Activated B cell treated with CpG ODN at 0.5 μM for 24 hours (primary cell): ENCODE data around the gene ATN1. TPM values are rescaled to one million over a fixed set of nuclear protein-coding genes. Genes with fewer than 3 reads are reported as not detected.
A peak's percentile ranks its signal among the peaks of the same experiment; 100 is the strongest.
"Not testable (repeated sequence)": the region's sequence is repeated elsewhere in the genome, so short reads cannot be mapped to it uniquely, and the experiment has no call there.

Experiments used
- ATAC-seq: fragments of 200-7000 bp; cut with Tn5 transposase; one replicate; pipeline ENCODE4 v1.10.0; 2021; ENCODE audit warnings: low read depth, mild to moderate bottlenecking, moderate library complexity
- CTCF ChIA-PET: fragments of 350-600 bp; sonication (Branson Sonifier 250); formaldehyde crosslinking; loops from one replicate; lab custom pipeline; 2021; ENCODE audit warnings: antibody characterized with exemption; lab: Charles Lee
- POLR2A ChIA-PET: fragments of 350-600 bp; sonication (Branson Sonifier 250); formaldehyde crosslinking; loops from one replicate; lab custom pipeline; 2021; ENCODE audit warnings: antibody characterized with exemption; lab: Charles Lee
- DNase-seq: peaks from one replicate; pipeline ENCODE4 v3.0.0; 2022
- H3K27ac Mint-ChIP-seq: one replicate; pipeline ENCODE4 v1.8.0; 2020; ENCODE audit warnings: mixed read lengths
- H3K27me3 Mint-ChIP-seq: one replicate; pipeline ENCODE4 v1.8.0; 2021; ENCODE audit warnings: mixed read lengths
- H3K36me3 Mint-ChIP-seq: one replicate; pipeline ENCODE4 v1.8.0; 2021; ENCODE audit warnings: low read depth, mixed read lengths
- H3K4me1 Mint-ChIP-seq: one replicate; pipeline ENCODE4 v1.8.0; 2021; ENCODE audit warnings: mixed read lengths
- H3K4me3 Mint-ChIP-seq: one replicate; pipeline ENCODE4 v1.8.0; 2020; ENCODE audit warnings: mild to moderate bottlenecking, mixed read lengths
- H3K9me3 Mint-ChIP-seq: one replicate; pipeline ENCODE4 v1.8.0; 2020; ENCODE audit warnings: mixed read lengths
- intact Hi-C: fragments of 100-400 bp; cut with micrococcal nuclease; formaldehyde crosslinking; loops from one replicate; pipeline ENCODE4 v1.15.1; 2024
- total RNA-seq: library from RNA; stranded (reverse); gene quantifications from 2 replicates; pipeline ENCODE4 v1.2.3, GENCODE V29; 2022
- TF ChIP-seq, protein P1 (sequence below): fragments of 200-600 bp; IDR thresholded peaks from one replicate; pipeline ENCODE4 v1.8.0; 2022; ENCODE audit warnings: antibody characterized with exemption, mild to moderate bottlenecking

Gene ATN1
- total RNA-seq, 1 donor from 2014 or later, result 50.9 TPM

DNA sequence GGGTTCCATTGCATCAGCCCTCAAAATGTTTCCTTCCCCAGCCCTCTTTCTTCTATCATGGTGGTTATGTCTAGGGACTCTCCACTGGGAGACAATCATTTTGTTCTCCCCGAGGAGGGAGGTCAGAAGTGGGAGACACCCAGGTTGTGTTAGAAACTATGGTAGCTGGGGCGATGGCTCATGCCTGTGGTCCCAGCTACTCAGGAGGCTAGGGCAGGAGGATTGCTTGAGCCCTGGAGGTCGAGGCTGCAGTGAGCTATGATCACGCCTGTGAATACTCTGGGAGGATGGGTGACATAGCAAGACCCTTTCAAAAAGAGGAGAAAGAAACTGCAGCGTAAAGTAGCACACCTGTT lies 36.1 kb upstream of the ATN1 start:
- ATAC-seq, result no peak
- CTCF ChIA-PET, result interaction anchor here (0.7 to 2.3 kb wide), 15 partner anchors 11 to 421 kb away, joined by 3 to 52 read pairs (median 4); partner anchors contain the start of genes SPSB2, TPI1, USP5 and VAMP1
- POLR2A ChIA-PET, result interaction anchor here (0.5 to 2.4 kb wide), 31 partner anchors 8 to 421 kb away, joined by 3 to 64 read pairs (median 6); partner anchors contain the start of genes ATN1, C12orf57, CDCA3 and COPS7A

DNA sequence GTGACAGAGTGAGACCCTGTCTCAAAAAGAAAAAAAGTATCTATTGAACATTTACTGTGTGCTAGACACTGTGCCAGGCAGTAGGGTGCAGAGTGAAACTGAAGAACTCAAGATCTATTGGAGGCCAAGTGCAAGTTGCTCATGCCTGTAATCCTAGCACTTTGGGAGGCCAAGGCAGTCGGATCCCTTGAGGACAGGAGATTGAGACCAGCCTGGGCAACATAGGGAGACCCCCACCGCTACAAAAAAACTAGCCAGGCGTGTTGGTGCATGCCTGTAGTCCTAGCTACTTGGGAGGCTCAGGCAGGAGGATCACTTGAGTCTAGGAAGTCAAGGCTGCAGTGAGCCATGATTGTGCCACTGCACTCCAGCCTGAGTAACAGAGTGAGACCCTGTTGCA lies 35.1 kb upstream of the ATN1 start:
- ATAC-seq, H3K27me3 Mint-ChIP-seq, H3K9me3 Mint-ChIP-seq, H3K27ac Mint-ChIP-seq, DNase-seq, intact Hi-C loops, H3K4me3 Mint-ChIP-seq, H3K36me3 Mint-ChIP-seq: not testable (repeated sequence)
- H3K4me1 Mint-ChIP-seq, result peaks cover 15% of the 10 kb centered on the region
- CTCF ChIA-PET, result interaction anchor here (2.0 to 2.3 kb wide), 2 partner anchors 20 to 215 kb away, joined by 7 to 52 read pairs; partner anchors contain the start of gene SPSB2
- POLR2A ChIA-PET, result interaction anchor here (2.0 to 2.4 kb wide), 3 partner anchors 20 to 41 kb away, joined by 30 to 64 read pairs (median 38); partner anchors contain the start of genes CDCA3, SPSB2, TPI1 and USP5

More for the DNA sequence above, 36.1 kb upstream of the ATN1 start:
- intact Hi-C loops, result loop anchor here (1.0 kb wide), 8 partner anchors 13 to 138 kb away; partner anchors contain the start of genes C12orf57, LPCAT3, LRRC23 and MLF2
- no peaks in the 10 kb centered on the region for H3K9me3 Mint-ChIP-seq
- no peaks in the 10 kb centered on the region for H3K27me3 Mint-ChIP-seq
- H3K36me3 Mint-ChIP-seq, result no peaks in the 10 kb centered on the region
- H3K4me1 Mint-ChIP-seq, result peaks cover 15% of the 10 kb centered on the region
- DNase-seq, result no peak
- TF ChIP-seq, protein P1, sequence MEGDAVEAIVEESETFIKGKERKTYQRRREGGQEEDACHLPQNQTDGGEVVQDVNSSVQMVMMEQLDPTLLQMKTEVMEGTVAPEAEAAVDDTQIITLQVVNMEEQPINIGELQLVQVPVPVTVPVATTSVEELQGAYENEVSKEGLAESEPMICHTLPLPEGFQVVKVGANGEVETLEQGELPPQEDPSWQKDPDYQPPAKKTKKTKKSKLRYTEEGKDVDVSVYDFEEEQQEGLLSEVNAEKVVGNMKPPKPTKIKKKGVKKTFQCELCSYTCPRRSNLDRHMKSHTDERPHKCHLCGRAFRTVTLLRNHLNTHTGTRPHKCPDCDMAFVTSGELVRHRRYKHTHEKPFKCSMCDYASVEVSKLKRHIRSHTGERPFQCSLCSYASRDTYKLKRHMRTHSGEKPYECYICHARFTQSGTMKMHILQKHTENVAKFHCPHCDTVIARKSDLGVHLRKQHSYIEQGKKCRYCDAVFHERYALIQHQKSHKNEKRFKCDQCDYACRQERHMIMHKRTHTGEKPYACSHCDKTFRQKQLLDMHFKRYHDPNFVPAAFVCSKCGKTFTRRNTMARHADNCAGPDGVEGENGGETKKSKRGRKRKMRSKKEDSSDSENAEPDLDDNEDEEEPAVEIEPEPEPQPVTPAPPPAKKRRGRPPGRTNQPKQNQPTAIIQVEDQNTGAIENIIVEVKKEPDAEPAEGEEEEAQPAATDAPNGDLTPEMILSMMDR, result no peak
- H3K4me3 Mint-ChIP-seq, result peak overlapping the region; percentile 84
- peak overlapping the region; percentile 93 for H3K27ac Mint-ChIP-seq

DNA sequence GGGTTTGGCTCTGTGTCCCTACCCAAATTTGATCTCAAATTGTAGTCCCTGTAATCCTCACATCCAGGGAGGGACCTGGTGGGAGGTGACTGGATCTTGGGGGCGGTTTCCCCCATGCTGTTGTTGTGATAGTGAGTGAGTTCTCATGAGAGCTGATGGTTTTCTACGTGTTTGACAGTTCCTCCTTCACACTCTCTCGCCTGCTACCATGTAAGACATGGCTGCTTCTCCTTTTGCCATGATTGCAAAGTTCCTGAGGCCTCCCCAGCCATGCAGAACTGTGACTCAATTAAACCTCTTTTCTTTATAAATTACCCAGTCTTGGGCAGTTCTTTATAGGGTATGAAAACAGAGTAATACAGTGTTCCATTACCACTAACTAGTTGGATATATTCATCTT lies 33.4 kb upstream of the ATN1 start:
- ChIA-PET CTCF (no interaction called here), POLR2A (interaction anchor here (0.7 to 1.7 kb wide), 2 partner anchors 13 to 49 kb away, joined by 3 to 4 read pairs; partner anchors contain the start of genes C12orf57 and RNU7-1)
- Mint-ChIP-seq H3K27ac (no peak overlapping the region), H3K9me3 (no peaks in the 10 kb centered on the region), H3K4me3 (no peak overlapping the region), H3K36me3 (no peaks in the 10 kb centered on the region), H3K4me1 (peaks cover 15% of the 10 kb centered on the region), H3K27me3 (no peaks in the 10 kb centered on the region)
- ATAC-seq (no peak), DNase-seq (no peak)
- TF ChIP-seq, protein P1, result no peak
- intact Hi-C loops, result no loop called here

DNA sequence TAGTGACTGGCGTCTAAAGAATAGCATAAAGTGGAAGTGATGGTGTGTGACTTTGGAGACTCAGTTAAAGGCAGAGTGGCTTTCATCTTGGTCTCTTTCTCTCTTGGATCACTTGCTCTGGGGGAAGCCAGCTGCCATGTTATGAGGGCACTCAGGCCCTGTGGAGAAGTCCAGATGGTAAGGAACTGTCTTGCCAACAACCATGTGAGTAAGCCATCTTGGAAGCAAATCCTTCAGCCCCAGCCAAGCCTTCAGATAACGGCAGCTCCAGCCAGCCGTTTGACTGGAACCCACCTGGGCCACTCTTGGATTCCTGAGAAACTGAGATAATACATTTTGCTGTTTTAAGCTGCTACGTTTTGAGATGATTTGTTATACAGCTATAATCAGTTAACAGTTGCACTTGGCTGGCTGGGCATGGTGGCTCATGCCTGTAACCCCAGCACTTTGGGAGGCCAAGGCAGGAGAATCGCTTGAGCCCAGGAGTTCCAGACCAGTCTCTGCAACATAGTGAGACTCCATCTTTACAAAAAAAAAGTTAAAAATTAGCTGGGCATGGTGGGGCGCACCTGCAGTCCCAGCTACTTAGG lies 30.8 kb upstream of the ATN1 start:
- intact Hi-C loops, result no loop called here
- DNase-seq (no peak), ATAC-seq (no peak)
- no peak overlapping the region for H3K27ac Mint-ChIP-seq
- no peak overlapping the region for H3K4me3 Mint-ChIP-seq
- POLR2A ChIA-PET, result no interaction called here
- TF ChIP-seq, protein P1, result no peak
- H3K36me3 Mint-ChIP-seq, result no peaks in the 10 kb centered on the region
- CTCF ChIA-PET, result no interaction called here
- H3K27me3 Mint-ChIP-seq, result no peaks in the 10 kb centered on the region
- no peaks in the 10 kb centered on the region for H3K9me3 Mint-ChIP-seq
- peaks cover 9% of the 10 kb centered on the region for H3K4me1 Mint-ChIP-seq

DNA sequence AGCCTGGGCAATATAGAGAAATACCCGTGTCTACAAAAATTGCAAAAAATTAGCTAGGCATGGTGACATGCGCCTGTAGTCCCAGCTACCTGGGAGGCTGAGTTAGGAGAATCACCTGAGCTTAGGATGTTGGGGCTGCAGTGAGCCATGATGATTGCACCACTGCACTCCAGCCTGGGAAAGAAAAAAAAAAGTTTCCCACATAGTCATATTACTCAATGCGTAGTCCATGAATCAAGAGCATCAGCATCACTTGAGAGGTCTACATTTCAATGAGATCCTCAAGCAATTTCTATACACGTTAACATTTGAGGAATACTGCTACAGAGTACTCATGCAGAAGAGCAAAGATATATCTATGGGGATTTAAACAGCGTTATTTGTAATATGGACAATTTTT lies 28.3 kb upstream of the ATN1 start:
- no peak for DNase-seq
- CTCF ChIA-PET, result interaction anchor here (0.9 to 1.5 kb wide), 2 partner anchors 30 to 38 kb away, joined by 3 to 4 read pairs; no protein-coding TSS in a partner anchor
- no peaks in the 10 kb centered on the region for H3K36me3 Mint-ChIP-seq
- TF ChIP-seq, protein P1, result no peak
- H3K9me3 Mint-ChIP-seq, result no peaks in the 10 kb centered on the region
- H3K27ac Mint-ChIP-seq, result no peak overlapping the region
- no peak overlapping the region for H3K4me3 Mint-ChIP-seq
- no peaks in the 10 kb centered on the region for H3K27me3 Mint-ChIP-seq
- peaks cover 8% of the 10 kb centered on the region for H3K4me1 Mint-ChIP-seq
- ATAC-seq, result no peak
- intact Hi-C loops, result no loop called here
- POLR2A ChIA-PET, result interaction anchor here (0.8 to 1.4 kb wide), 4 partner anchors 8 to 109 kb away, joined by 3 to 5 read pairs (median 3); partner anchors contain the start of genes C12orf57 and RNU7-1
